ENCODE results near the gene GAB4.
"Not testable (repeated sequence)": the region's sequence is repeated elsewhere in the genome, so short reads cannot be mapped to it uniquely, and the experiment has no call there.

GAB4 gene

GRCh38 chr22:17007852-17008731 is at the start of gene GAB4:
GAB4 (minus strand) TSS chr22:17008222; CDS start chr22:17008114, 108 bp downstream.
- DNase-seq (ENCODE audit: low read depth): no peak

GRCh38 chr22:17056807-17057206 is 48.8 kb upstream of the GAB4 start:
- DNase-seq (ENCODE audit: low read depth): no peak

- no peak for DNase-seq (ENCODE audit: low read depth)
These were observed 48.0 kb upstream of the GAB4 start for GRCh38 chr22:17056058-17056457.

GRCh38 chr22:17047656-17048055 is 39.6 kb upstream of the GAB4 start:
- DNase-seq (ENCODE audit: low read depth): no peak

GRCh38 chr22:17046566-17047348 is 38.7 kb upstream of the GAB4 start:
- no peak for DNase-seq (ENCODE audit: low read depth)

GRCh38 chr22:17043521-17043920 is 35.5 kb upstream of the GAB4 start:
- no peak for DNase-seq (ENCODE audit: low read depth)

- not testable (repeated sequence) for DNase-seq (ENCODE audit: low read depth)
These were observed 29.1 kb upstream of the GAB4 start for GRCh38 chr22:17036842-17037711.

- DNase-seq (ENCODE audit: low read depth): not testable (repeated sequence)
These were observed 28.2 kb upstream of the GAB4 start for GRCh38 chr22:17035976-17036841.

GRCh38 chr22:17035246-17035645 is 27.2 kb upstream of the GAB4 start:
- no peak for DNase-seq (ENCODE audit: low read depth)

- DNase-seq (ENCODE audit: low read depth): not testable (repeated sequence)
These were observed 26.5 kb upstream of the GAB4 start for GRCh38 chr22:17034532-17034931.

GRCh38 chr22:17032277-17032676 is 24.3 kb upstream of the GAB4 start:
- DNase-seq (ENCODE audit: low read depth): not testable (repeated sequence)

- not testable (repeated sequence) for DNase-seq (ENCODE audit: low read depth)
These were observed 16.4 kb upstream of the GAB4 start for GRCh38 chr22:17024380-17024779.

GRCh38 chr22:17015552-17015951 is 7.5 kb upstream of the GAB4 start:
- DNase-seq (ENCODE audit: low read depth): not testable (repeated sequence)

- not testable (repeated sequence) for DNase-seq (ENCODE audit: low read depth)
These were observed 6.0 kb upstream of the GAB4 start for GRCh38 chr22:17014101-17014440.

- DNase-seq (ENCODE audit: low read depth): no peak
These were observed 5.5 kb upstream of the GAB4 start for GRCh38 chr22:17013396-17014100.

GRCh38 chr22:17012267-17012666 is 4.2 kb upstream of the GAB4 start:
- DNase-seq (ENCODE audit: low read depth): no peak

- no peak for DNase-seq (ENCODE audit: low read depth)
These were observed 1.7 kb upstream of the GAB4 start for GRCh38 chr22:17009640-17010291.

- no peak for DNase-seq (ENCODE audit: low read depth)
These were observed 765 bp downstream of the GAB4 start for GRCh38 chr22:17007257-17007656.

- DNase-seq (ENCODE audit: low read depth): no peak
These were observed 18.1 kb downstream of the GAB4 start for GRCh38 chr22:16989915-16990314.

- no peak for DNase-seq (ENCODE audit: low read depth)
These were observed 19.8 kb downstream of the GAB4 start for GRCh38 chr22:16988257-16988656.
